ENCODE measurements around the gene NAA50. TPM values are rescaled to one million over a fixed set of nuclear protein-coding genes. Genes with fewer than 3 reads are reported as not detected.

NAA50 gene
- 102 TPM for polyA plus RNA-seq (2013, experiment 1 of 2)
- polyA plus RNA-seq (2013, experiment 2 of 2): 102 TPM

DNA sequence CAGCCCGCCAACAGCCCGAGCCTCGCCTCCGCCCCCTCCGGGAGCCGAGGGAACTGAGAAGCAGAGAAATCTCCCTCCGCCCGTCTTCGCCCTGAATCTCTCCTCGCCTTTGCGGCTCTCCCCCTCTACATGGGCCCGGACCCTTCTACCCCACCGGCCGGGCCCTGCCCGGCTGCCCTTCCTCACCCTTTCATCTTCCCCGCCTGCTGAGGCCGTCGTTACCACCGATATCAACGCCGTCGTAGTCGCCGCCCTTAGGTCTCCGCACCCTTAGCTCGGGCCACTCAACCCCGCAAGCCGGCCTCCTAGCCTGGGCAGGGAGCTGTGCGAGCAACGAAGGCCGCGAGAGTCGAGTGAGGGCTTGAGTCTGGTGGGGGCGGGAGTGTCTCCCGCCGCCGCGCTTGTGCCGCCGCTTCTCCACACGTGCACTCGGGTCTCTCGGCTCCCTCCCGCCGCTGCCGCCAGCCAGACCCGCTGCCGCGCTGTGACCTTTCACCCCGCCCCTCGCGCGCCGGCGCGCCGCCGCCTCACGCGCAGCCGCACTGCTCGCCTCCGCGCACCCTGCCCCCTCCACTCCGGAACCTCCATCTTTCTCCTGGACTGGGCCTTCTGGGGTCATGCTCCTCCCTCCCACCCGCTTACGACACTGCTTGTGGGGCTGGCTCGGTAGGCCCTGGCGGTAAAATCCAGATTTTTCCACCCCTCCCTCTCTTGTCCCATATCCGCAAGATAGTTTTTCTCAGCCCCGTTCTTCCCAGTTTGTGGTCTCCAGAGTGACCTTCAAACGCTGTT lies at the start of gene NAA50:
Gene NAA50, minus strand, starts transcription at position 494 of the 792 bp plus-strand sequence. Its CDS starts 300 bp downstream, at position 194.
- Histone ChIP-seq H3K27ac (replicated peaks; ENCODE audit: low read length) (peak within 1 kb of the TSS; percentile 98), H2BK120ac (ENCODE audit: low read depth, low read length) (no peak within 1 kb of the TSS), H2BK5ac (ENCODE audit: low read length) (peak within 1 kb of the TSS; percentile 71), H3K4ac (ENCODE audit: low read length) (peak within 1 kb of the TSS; percentile 77), H2BK12ac (ENCODE audit: low read length) (no peak within 1 kb of the TSS), H3K4me2 (ENCODE audit: insufficient read depth, low read length, poor library complexity, severe bottlenecking) (peak within 1 kb of the TSS; percentile 84), H3K18ac (ENCODE audit: low read length) (peak within 1 kb of the TSS; percentile 96), H3K4me3 (ENCODE audit: low read length in 2 of 2) (peak within 1 kb of the TSS; percentile 91 to 97), H3K36me3 (replicated peaks in 1 of 2; ENCODE audit: control insufficient read depth in 2 of 2, insufficient read depth in 2 of 2, low read length in 2 of 2) (peaks cover 2 to 33% of the 10 kb centered on the region in 2 donors), H3K9ac (ENCODE audit: low read depth, low read length, poor library complexity) (peak within 1 kb of the TSS; percentile 93), H3K23ac (ENCODE audit: low read depth, low read length, poor library complexity) (peak within 1 kb of the TSS; percentile 96), H2AK5ac (ENCODE audit: low read depth, low read length) (peak within 1 kb of the TSS; percentile 85), H3K79me1 (ENCODE audit: low read depth, low read length) (peaks cover 7% of the 10 kb centered on the region), H3K9me3 (replicated peaks in 1 of 2; ENCODE audit: control insufficient read depth in 2 of 2, insufficient read depth in 1 of 2, low read depth in 1 of 2, low read length in 2 of 2) (no peaks in the 10 kb centered on the region), H3K4me1 (ENCODE audit: control insufficient read depth in 2 of 2, insufficient read depth in 1 of 2, low read depth in 1 of 2, low read length in 2 of 2) (peaks cover 4 to 25% of the 10 kb centered on the region in 2 donors), H2BK15ac (ENCODE audit: low read length) (peak within 1 kb of the TSS; percentile 27), H3K14ac (ENCODE audit: low read length) (peak within 1 kb of the TSS; percentile 25), H4K91ac (ENCODE audit: low read depth, low read length, poor library complexity) (no peak within 1 kb of the TSS), H2AFZ (ENCODE audit: low read length) (peak within 1 kb of the TSS; percentile 98), H3K27me3 (ENCODE audit: control insufficient read depth in 3 of 3, insufficient read depth in 3 of 3, low read depth in 1 of 3, low read length in 3 of 3) (no peaks in the 10 kb centered on the region), H4K8ac (ENCODE audit: low read depth, low read length) (no peak within 1 kb of the TSS)
- DNase-seq (ENCODE audit: low spot score): peak; percentile 89
- no CpG with 5 or more reads among the region's 72 CpGs for WGBS, 2 donors (ENCODE audit: extremely low coverage in 2 of 2, insufficient read length in 2 of 2, insufficient replicate concordance in 1 of 2)

- no peak overlapping the region for H2BK120ac ChIP-seq (ENCODE audit: low read depth, low read length)
- no peak overlapping the region for H2BK5ac ChIP-seq (ENCODE audit: low read length)
- H3K18ac ChIP-seq (ENCODE audit: low read length): no peak overlapping the region
- H3K27me3 ChIP-seq (ENCODE audit: control insufficient read depth in 3 of 3, insufficient read depth in 3 of 3, low read depth in 1 of 3, low read length in 3 of 3): no peaks in the 10 kb centered on the region
- DNase-seq (ENCODE audit: low spot score): no peak
- no peak overlapping the region for H3K14ac ChIP-seq (ENCODE audit: low read length)
- no peak overlapping the region for H2BK15ac ChIP-seq (ENCODE audit: low read length)
- H3K4me3 ChIP-seq (ENCODE audit: low read length in 2 of 2): no peak overlapping the region
- no peak overlapping the region for H4K91ac ChIP-seq (ENCODE audit: low read depth, low read length, poor library complexity)
- no peaks in the 10 kb centered on the region for H3K9me3 ChIP-seq (replicated peaks in 1 of 2; ENCODE audit: control insufficient read depth in 2 of 2, insufficient read depth in 1 of 2, low read depth in 1 of 2, low read length in 2 of 2)
- H3K9ac ChIP-seq (ENCODE audit: low read depth, low read length, poor library complexity): no peak overlapping the region
- H4K8ac ChIP-seq (ENCODE audit: low read depth, low read length): no peak overlapping the region
- no peak overlapping the region for H3K4ac ChIP-seq (ENCODE audit: low read length)
- H3K27ac ChIP-seq (replicated peaks; ENCODE audit: low read length): no peak overlapping the region
- WGBS, 2 donors (ENCODE audit: extremely low coverage in 2 of 2, insufficient read length in 2 of 2, insufficient replicate concordance in 1 of 2): no CpG with 5 or more reads among the region's 4 CpGs
- H2AFZ ChIP-seq (ENCODE audit: low read length): no peak overlapping the region
- no peak overlapping the region for H3K23ac ChIP-seq (ENCODE audit: low read depth, low read length, poor library complexity)
- H3K79me1 ChIP-seq (ENCODE audit: low read depth, low read length): no peaks in the 10 kb centered on the region
- no peaks in the 10 kb centered on the region for H3K4me1 ChIP-seq (ENCODE audit: control insufficient read depth in 2 of 2, insufficient read depth in 1 of 2, low read depth in 1 of 2, low read length in 2 of 2)
- no peak overlapping the region for H2BK12ac ChIP-seq (ENCODE audit: low read length)
- H3K36me3 ChIP-seq (replicated peaks in 1 of 2; ENCODE audit: control insufficient read depth in 2 of 2, insufficient read depth in 2 of 2, low read length in 2 of 2): peaks cover 5 to 69% of the 10 kb centered on the region in 2 donors
- H3K4me2 ChIP-seq (ENCODE audit: insufficient read depth, low read length, poor library complexity, severe bottlenecking): no peak overlapping the region
- H2AK5ac ChIP-seq (ENCODE audit: low read depth, low read length): no peak overlapping the region
Observed at GRCh38 chr3:113795693-113796092, 49.6 kb upstream of the NAA50 start.

- Histone ChIP-seq H4K8ac (ENCODE audit: low read depth, low read length) (no peak overlapping the region), H2AK5ac (ENCODE audit: low read depth, low read length) (no peak overlapping the region), H3K4ac (ENCODE audit: low read length) (no peak overlapping the region), H3K36me3 (replicated peaks in 1 of 2; ENCODE audit: control insufficient read depth in 2 of 2, insufficient read depth in 2 of 2, low read length in 2 of 2) (peaks cover 5 to 64% of the 10 kb centered on the region in 2 donors), H3K79me1 (ENCODE audit: low read depth, low read length) (no peaks in the 10 kb centered on the region), H2BK120ac (ENCODE audit: low read depth, low read length) (no peak overlapping the region), H4K91ac (ENCODE audit: low read depth, low read length, poor library complexity) (no peak overlapping the region), H3K4me1 (ENCODE audit: control insufficient read depth in 2 of 2, insufficient read depth in 1 of 2, low read depth in 1 of 2, low read length in 2 of 2) (no peaks in the 10 kb centered on the region), H3K23ac (ENCODE audit: low read depth, low read length, poor library complexity) (no peak overlapping the region), H2BK15ac (ENCODE audit: low read length) (no peak overlapping the region), H3K4me3 (ENCODE audit: low read length in 2 of 2) (no peak overlapping the region), H3K27ac (replicated peaks; ENCODE audit: low read length) (no peak overlapping the region), H3K9ac (ENCODE audit: low read depth, low read length, poor library complexity) (no peak overlapping the region), H3K9me3 (replicated peaks in 1 of 2; ENCODE audit: control insufficient read depth in 2 of 2, insufficient read depth in 1 of 2, low read depth in 1 of 2, low read length in 2 of 2) (no peaks in the 10 kb centered on the region), H3K14ac (ENCODE audit: low read length) (no peak overlapping the region), H3K18ac (ENCODE audit: low read length) (no peak overlapping the region), H2BK12ac (ENCODE audit: low read length) (no peak overlapping the region), H2AFZ (ENCODE audit: low read length) (no peak overlapping the region), H2BK5ac (ENCODE audit: low read length) (no peak overlapping the region), H3K27me3 (ENCODE audit: control insufficient read depth in 3 of 3, insufficient read depth in 3 of 3, low read depth in 1 of 3, low read length in 3 of 3) (no peaks in the 10 kb centered on the region), H3K4me2 (ENCODE audit: insufficient read depth, low read length, poor library complexity, severe bottlenecking) (no peak overlapping the region)
- no peak for DNase-seq (ENCODE audit: low spot score)
- WGBS, 2 donors (ENCODE audit: extremely low coverage in 2 of 2, insufficient read length in 2 of 2, insufficient replicate concordance in 1 of 2): no CpG with 5 or more reads among the region's 4 CpGs
Observed at GRCh38 chr3:113794526-113794925, 48.5 kb upstream of the NAA50 start.

- Histone ChIP-seq H3K4ac (ENCODE audit: low read length) (no peak overlapping the region), H3K18ac (ENCODE audit: low read length) (no peak overlapping the region), H3K36me3 (replicated peaks in 1 of 2; ENCODE audit: control insufficient read depth in 2 of 2, insufficient read depth in 2 of 2, low read length in 2 of 2) (peaks cover 3 to 65% of the 10 kb centered on the region in 2 donors)
Observed at GRCh38 chr3:113791381-113791780, 45.3 kb upstream of the NAA50 start.

More at GRCh38 chr3:113791381-113791780, 45.3 kb upstream of the NAA50 start:
- no peak overlapping the region for H2AFZ ChIP-seq (ENCODE audit: low read length)
- H2BK5ac ChIP-seq (ENCODE audit: low read length): no peak overlapping the region
- no peak overlapping the region for H2BK12ac ChIP-seq (ENCODE audit: low read length)
- no peak for DNase-seq (ENCODE audit: low spot score)
- no peaks in the 10 kb centered on the region for H3K79me1 ChIP-seq (ENCODE audit: low read depth, low read length)
- H2BK120ac ChIP-seq (ENCODE audit: low read depth, low read length): no peak overlapping the region
- H3K9me3 ChIP-seq (replicated peaks in 1 of 2; ENCODE audit: control insufficient read depth in 2 of 2, insufficient read depth in 1 of 2, low read depth in 1 of 2, low read length in 2 of 2): no peaks in the 10 kb centered on the region
- H4K8ac ChIP-seq (ENCODE audit: low read depth, low read length): no peak overlapping the region
- H3K23ac ChIP-seq (ENCODE audit: low read depth, low read length, poor library complexity): no peak overlapping the region
- no peak overlapping the region for H3K4me2 ChIP-seq (ENCODE audit: insufficient read depth, low read length, poor library complexity, severe bottlenecking)
- no peak overlapping the region for H3K14ac ChIP-seq (ENCODE audit: low read length)
- no peak overlapping the region for H4K91ac ChIP-seq (ENCODE audit: low read depth, low read length, poor library complexity)
- no peaks in the 10 kb centered on the region for H3K4me1 ChIP-seq (ENCODE audit: control insufficient read depth in 2 of 2, insufficient read depth in 1 of 2, low read depth in 1 of 2, low read length in 2 of 2)
- no peak overlapping the region for H2AK5ac ChIP-seq (ENCODE audit: low read depth, low read length)
- H3K27ac ChIP-seq (replicated peaks; ENCODE audit: low read length): no peak overlapping the region
- H3K4me3 ChIP-seq (ENCODE audit: low read length in 2 of 2): no peak overlapping the region
- H3K27me3 ChIP-seq (ENCODE audit: control insufficient read depth in 3 of 3, insufficient read depth in 3 of 3, low read depth in 1 of 3, low read length in 3 of 3): no peaks in the 10 kb centered on the region
- H3K9ac ChIP-seq (ENCODE audit: low read depth, low read length, poor library complexity): no peak overlapping the region
- no peak overlapping the region for H2BK15ac ChIP-seq (ENCODE audit: low read length)

Data from neuronal stem cell (in vitro differentiated cells).